Neural cell (in vitro differentiated cells): ENCODE data around the gene AQP9. TPM values are rescaled to one million over a fixed set of nuclear protein-coding genes. Genes with fewer than 3 reads are reported as not detected.
"Not testable (repeated sequence)": the region's sequence is repeated elsewhere in the genome, so short reads cannot be mapped to it uniquely, and the experiment has no call there.

ENCODE experiments used
- H2AFZ ChIP-seq: fragments of 200-600, 300-800 bp; sonication (generic), shearing (Covaris generic); 2 replicates; pipeline ENCODE4 v1.6.0; 2014; ENCODE audit warnings: low read depth, mild to moderate bottlenecking, antibody characterized with exemption, low read length, moderate library complexity
- H3F3A ChIP-seq: fragments of 200-600 bp; shearing (Covaris generic); 2 replicates; pipeline ENCODE4 v1.6.1; 2016; ENCODE audit warnings: mild to moderate bottlenecking, moderate library complexity, mixed read lengths, antibody characterized with exemption, low read length; ENCODE audit not compliant: insufficient read depth, poor library complexity, severe bottlenecking
- H3K27ac ChIP-seq: fragments of 200-600, 300-800 bp; sonication (generic), shearing (Covaris generic); 2 replicates; pipeline ENCODE4 v1.5.1; 2014; ENCODE audit warnings: mild to moderate bottlenecking, low read length, moderate library complexity
- H3K27me3 ChIP-seq: fragments of 300-800, 200-600 bp; sonication (generic), shearing (Covaris generic); 2 replicates; pipeline ENCODE4 v1.6.0; 2014; ENCODE audit warnings: mild to moderate bottlenecking, low read depth, low read length, moderate library complexity; ENCODE audit not compliant: insufficient read depth
- H3K36me3 ChIP-seq: fragments of 300-800, 200-600 bp; sonication (generic), shearing (Covaris generic); 2 replicates; pipeline ENCODE4 v1.5.1; 2014; ENCODE audit warnings: mild to moderate bottlenecking, antibody characterized with exemption, low read length, moderate library complexity; ENCODE audit not compliant: insufficient read depth
- H3K4me2 ChIP-seq: fragments of 300-800, 200-600 bp; sonication (generic), shearing (Covaris generic); 2 replicates; pipeline ENCODE4 v1.6.0; 2014; ENCODE audit warnings: mild to moderate bottlenecking, low read length
- H3K4me3 ChIP-seq: fragments of 300-800, 200-600 bp; sonication (generic), shearing (Covaris generic); 2 replicates; pipeline ENCODE4 v1.5.1; 2014; ENCODE audit warnings: mild to moderate bottlenecking, low read length, moderate library complexity
- H3K79me2 ChIP-seq: fragments of 200-600 bp; shearing (Covaris generic); replicated peaks from 2 replicates; pipeline ENCODE4 v1.6.0; 2014; ENCODE audit warnings: mild to moderate bottlenecking, low read length, moderate library complexity; ENCODE audit not compliant: insufficient read depth
- H3K9ac ChIP-seq: fragments of 300-800, 200-600 bp; sonication (generic), shearing (Covaris generic); 2 replicates; pipeline ENCODE4 v1.6.1; 2016; ENCODE audit warnings: mild to moderate bottlenecking, low read length, mixed read lengths
- H3K9me2 ChIP-seq: fragments of 200-600 bp; shearing (Covaris generic); 2 replicates; pipeline ENCODE4 v1.6.1; 2016; ENCODE audit warnings: mild to moderate bottlenecking, low read length, mixed read lengths; ENCODE audit not compliant: insufficient read depth
- H3K9me3 ChIP-seq: fragments of 200-600, 300-800 bp; sonication (generic), shearing (Covaris generic); 2 replicates; pipeline ENCODE4 v1.6.1; 2016; ENCODE audit warnings: mild to moderate bottlenecking, mixed run types, low read length, moderate library complexity, mixed read lengths
- H4K20me1 ChIP-seq: fragments of 200-600 bp; shearing (Covaris generic); 2 replicates; pipeline ENCODE4 v1.6.1; 2016; ENCODE audit warnings: mild to moderate bottlenecking, mixed run types; ENCODE audit not compliant: insufficient read depth
- EP300 ChIP-seq: fragments of 450-650 bp; conservative IDR thresholded peaks from 2 replicates; pipeline ENCODE4 v1.6.1; 2014; ENCODE audit warnings: antibody characterized with exemption, mild to moderate bottlenecking, moderate library complexity; ENCODE audit not compliant: poor library complexity, severe bottlenecking
- EZH2 ChIP-seq: fragments of 200-600, 300-800 bp; shearing (Covaris generic), sonication (generic); IDR thresholded peaks from 2 replicates; pipeline ENCODE4 v1.6.1; 2014; ENCODE audit warnings: antibody characterized with exemption, low read length, borderline replicate concordance, mild to moderate bottlenecking; ENCODE audit not compliant: insufficient read depth, poor library complexity, severe bottlenecking
- MXI1 ChIP-seq: fragments of 450-650 bp; conservative IDR thresholded peaks from 2 replicates; pipeline ENCODE4 v1.6.1; 2014; ENCODE audit warnings: antibody characterized with exemption, mild to moderate bottlenecking; ENCODE audit not compliant: poor library complexity, severe bottlenecking
- POLR2AphosphoS5 ChIP-seq: IDR thresholded peaks from 2 replicates; pipeline ENCODE4 v1.6.1; 2012
- RAD21 ChIP-seq: fragments of 450-650 bp; conservative IDR thresholded peaks from 2 replicates; pipeline ENCODE4 v1.6.1; 2014; ENCODE audit warnings: antibody characterized with exemption, mild to moderate bottlenecking, moderate library complexity
- SMC3 ChIP-seq: fragments of 450-650 bp; conservative IDR thresholded peaks from 2 replicates; pipeline ENCODE4 v1.6.1; 2014; ENCODE audit warnings: antibody characterized with exemption, mild to moderate bottlenecking, moderate library complexity; ENCODE audit not compliant: poor library complexity
- TAF1 ChIP-seq: IDR thresholded peaks from 2 replicates; pipeline ENCODE4 v1.6.1; 2012; ENCODE audit warnings: low read depth
- polyA plus RNA-seq: library from polyadenylated mRNA; depleted of rRNA; stranded (reverse); fragments of >200 nt; gene quantifications from 2 replicates; pipeline ENCODE4 v1.2.3, GENCODE V29; 2014
- TF ChIP-seq, protein P1 (sequence below): fragments of 450-650 bp; IDR thresholded peaks from 2 replicates; pipeline ENCODE4 v1.5.1; 2014; ENCODE audit warnings: antibody characterized with exemption, mild to moderate bottlenecking, moderate library complexity; ENCODE audit not compliant: poor library complexity, severe bottlenecking
- TF ChIP-seq, protein P2 (sequence below): IDR thresholded peaks from 2 replicates; pipeline ENCODE4 v1.6.1; 2012; ENCODE audit warnings: borderline replicate concordance

AQP9 gene
- polyA plus RNA-seq, 1 donor from 2014 or later, result not detected

DNA sequence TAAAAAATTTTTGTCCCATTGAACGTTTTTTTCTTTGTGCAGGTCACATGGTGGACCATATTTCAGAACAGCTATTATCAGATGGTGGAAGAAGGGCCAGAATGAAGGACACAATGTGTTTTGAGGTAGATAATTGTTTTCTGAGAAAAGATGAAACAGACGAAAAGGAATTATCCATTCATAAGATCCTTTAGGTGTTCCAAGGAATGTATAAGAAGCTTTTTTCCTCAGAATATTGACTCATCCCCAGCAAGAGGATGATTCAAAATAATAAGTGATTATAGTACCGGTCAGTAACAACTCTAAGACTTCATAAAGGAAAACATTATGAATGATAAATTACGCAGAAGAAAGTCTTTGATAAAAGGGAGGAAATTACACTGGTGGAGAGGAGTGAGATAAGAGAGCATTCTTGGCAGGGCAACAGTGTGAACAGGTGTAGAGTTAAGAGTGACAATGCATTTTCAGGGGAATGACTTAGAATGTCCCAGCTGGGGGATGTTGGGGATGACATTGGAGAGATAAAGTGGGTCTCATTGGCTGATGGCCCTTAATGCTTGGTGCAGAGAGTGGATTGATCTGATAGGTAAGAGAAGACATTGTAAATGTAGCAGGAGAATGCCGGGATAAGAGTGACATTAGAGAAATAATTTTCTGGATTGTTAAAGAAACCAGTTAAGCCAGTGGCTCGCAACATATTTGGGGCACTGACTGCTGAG is 27.0 kb upstream of the AQP9 start:
- H3K9ac ChIP-seq, result no peak overlapping the region
- no peaks in the 10 kb centered on the region for H3K36me3 ChIP-seq
- no peaks in the 10 kb centered on the region for H3K9me3 ChIP-seq
- H3K4me2 ChIP-seq, result no peak overlapping the region
- no peaks in the 10 kb centered on the region for H3K27me3 ChIP-seq
- H3F3A ChIP-seq, result no peaks in the 10 kb centered on the region
- H3K4me3 ChIP-seq, result no peak overlapping the region
- no peaks in the 10 kb centered on the region for H3K79me2 ChIP-seq
- no peaks in the 10 kb centered on the region for H4K20me1 ChIP-seq
- H2AFZ ChIP-seq, result no peak overlapping the region
- no peak for TF ChIP-seq EP300
- no peak for TF ChIP-seq MXI1
- TF ChIP-seq, protein P1, sequence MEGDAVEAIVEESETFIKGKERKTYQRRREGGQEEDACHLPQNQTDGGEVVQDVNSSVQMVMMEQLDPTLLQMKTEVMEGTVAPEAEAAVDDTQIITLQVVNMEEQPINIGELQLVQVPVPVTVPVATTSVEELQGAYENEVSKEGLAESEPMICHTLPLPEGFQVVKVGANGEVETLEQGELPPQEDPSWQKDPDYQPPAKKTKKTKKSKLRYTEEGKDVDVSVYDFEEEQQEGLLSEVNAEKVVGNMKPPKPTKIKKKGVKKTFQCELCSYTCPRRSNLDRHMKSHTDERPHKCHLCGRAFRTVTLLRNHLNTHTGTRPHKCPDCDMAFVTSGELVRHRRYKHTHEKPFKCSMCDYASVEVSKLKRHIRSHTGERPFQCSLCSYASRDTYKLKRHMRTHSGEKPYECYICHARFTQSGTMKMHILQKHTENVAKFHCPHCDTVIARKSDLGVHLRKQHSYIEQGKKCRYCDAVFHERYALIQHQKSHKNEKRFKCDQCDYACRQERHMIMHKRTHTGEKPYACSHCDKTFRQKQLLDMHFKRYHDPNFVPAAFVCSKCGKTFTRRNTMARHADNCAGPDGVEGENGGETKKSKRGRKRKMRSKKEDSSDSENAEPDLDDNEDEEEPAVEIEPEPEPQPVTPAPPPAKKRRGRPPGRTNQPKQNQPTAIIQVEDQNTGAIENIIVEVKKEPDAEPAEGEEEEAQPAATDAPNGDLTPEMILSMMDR, result no peak
- TF ChIP-seq, protein P2, sequence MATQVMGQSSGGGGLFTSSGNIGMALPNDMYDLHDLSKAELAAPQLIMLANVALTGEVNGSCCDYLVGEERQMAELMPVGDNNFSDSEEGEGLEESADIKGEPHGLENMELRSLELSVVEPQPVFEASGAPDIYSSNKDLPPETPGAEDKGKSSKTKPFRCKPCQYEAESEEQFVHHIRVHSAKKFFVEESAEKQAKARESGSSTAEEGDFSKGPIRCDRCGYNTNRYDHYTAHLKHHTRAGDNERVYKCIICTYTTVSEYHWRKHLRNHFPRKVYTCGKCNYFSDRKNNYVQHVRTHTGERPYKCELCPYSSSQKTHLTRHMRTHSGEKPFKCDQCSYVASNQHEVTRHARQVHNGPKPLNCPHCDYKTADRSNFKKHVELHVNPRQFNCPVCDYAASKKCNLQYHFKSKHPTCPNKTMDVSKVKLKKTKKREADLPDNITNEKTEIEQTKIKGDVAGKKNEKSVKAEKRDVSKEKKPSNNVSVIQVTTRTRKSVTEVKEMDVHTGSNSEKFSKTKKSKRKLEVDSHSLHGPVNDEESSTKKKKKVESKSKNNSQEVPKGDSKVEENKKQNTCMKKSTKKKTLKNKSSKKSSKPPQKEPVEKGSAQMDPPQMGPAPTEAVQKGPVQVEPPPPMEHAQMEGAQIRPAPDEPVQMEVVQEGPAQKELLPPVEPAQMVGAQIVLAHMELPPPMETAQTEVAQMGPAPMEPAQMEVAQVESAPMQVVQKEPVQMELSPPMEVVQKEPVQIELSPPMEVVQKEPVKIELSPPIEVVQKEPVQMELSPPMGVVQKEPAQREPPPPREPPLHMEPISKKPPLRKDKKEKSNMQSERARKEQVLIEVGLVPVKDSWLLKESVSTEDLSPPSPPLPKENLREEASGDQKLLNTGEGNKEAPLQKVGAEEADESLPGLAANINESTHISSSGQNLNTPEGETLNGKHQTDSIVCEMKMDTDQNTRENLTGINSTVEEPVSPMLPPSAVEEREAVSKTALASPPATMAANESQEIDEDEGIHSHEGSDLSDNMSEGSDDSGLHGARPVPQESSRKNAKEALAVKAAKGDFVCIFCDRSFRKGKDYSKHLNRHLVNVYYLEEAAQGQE, result no peak
- TF ChIP-seq POLR2AphosphoS5, result no peak
- no peak for TF ChIP-seq TAF1
- no peak for TF ChIP-seq RAD21
- no peak for TF ChIP-seq SMC3
- no peak for TF ChIP-seq EZH2
- no peak overlapping the region for H3K27ac ChIP-seq
- H3K9me2 ChIP-seq, result no peaks in the 10 kb centered on the region

DNA sequence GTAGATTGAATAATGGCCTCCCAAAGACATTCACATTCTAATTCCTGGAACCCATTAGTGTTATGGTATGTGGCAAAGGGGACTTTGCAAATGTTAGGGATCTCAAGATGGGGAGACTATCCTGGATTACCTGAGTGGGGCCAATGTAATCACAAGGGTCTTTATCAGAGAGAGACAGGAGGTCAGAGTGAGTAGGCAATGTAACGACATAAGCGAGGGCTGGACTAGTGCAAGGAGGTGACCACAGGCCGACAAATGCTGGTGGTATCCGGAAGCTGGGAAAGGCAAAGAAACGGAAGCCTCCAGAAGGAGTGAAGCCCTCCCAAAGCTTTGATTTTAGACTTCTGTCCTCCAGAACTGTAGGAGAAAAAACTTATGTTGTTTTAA is 26.5 kb upstream of the AQP9 start:
- Histone ChIP-seq H3K79me2 (no peaks in the 10 kb centered on the region), H3K9me2 (no peaks in the 10 kb centered on the region), H4K20me1 (no peaks in the 10 kb centered on the region), H3K4me3 (no peak overlapping the region), H3K9ac (no peak overlapping the region), H2AFZ (no peak overlapping the region), H3K4me2 (no peak overlapping the region), H3F3A (no peaks in the 10 kb centered on the region), H3K36me3 (no peaks in the 10 kb centered on the region), H3K27ac (no peak overlapping the region), H3K27me3 (no peaks in the 10 kb centered on the region), H3K9me3 (no peaks in the 10 kb centered on the region)
- TF ChIP-seq MXI1, result no peak
- TF ChIP-seq, protein P2, result no peak
- TF ChIP-seq POLR2AphosphoS5, result no peak
- no peak for TF ChIP-seq SMC3
- no peak for TF ChIP-seq EP300

DNA sequence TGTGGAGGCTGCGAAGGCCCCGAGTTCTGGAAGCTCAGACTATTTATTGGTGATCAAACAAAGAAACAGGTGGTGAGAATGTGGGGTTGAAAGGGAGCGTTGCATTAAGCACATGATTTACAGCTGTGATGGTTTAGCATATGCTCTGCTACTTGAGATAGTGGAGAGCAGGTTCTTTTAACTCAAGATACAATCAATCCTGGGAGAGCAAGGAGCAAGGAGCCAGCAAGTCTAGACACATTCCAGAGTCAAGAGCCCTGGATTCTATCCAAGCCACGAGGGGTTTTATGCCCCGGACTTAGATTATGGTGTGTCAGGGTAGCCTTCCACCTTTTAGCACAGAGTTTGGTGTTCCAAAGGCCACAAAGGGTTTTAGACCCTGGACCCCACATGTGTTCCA is 24.8 kb upstream of the AQP9 start:
- not testable (repeated sequence) for H3K27me3 ChIP-seq, H3K27ac ChIP-seq, H3F3A ChIP-seq, H3K36me3 ChIP-seq, H4K20me1 ChIP-seq, H3K4me3 ChIP-seq, H3K9me2 ChIP-seq, H3K79me2 ChIP-seq, H3K9ac ChIP-seq, H2AFZ ChIP-seq, H3K4me2 ChIP-seq, H3K9me3 ChIP-seq
